GM10266 (cell line): Measurements from ENCODE around the gene WDR70.
"Not testable (repeated sequence)": the region's sequence is repeated elsewhere in the genome, so short reads cannot be mapped to it uniquely, and the experiment has no call there.

Experiments used
- DNase-seq: peaks from one replicate; pipeline ENCODE4 v3.0.0; 2012; ENCODE audit errors: extremely low spot score
- CTCF ChIP-seq: IDR thresholded peaks from 2 replicates; pipeline ENCODE4 v1.5.1; 2012; ENCODE audit warnings: mild to moderate bottlenecking, low read depth; ENCODE audit not compliant: control insufficient read depth, insufficient read depth; ENCODE audit errors: missing control alignments

Gene WDR70

DNA sequence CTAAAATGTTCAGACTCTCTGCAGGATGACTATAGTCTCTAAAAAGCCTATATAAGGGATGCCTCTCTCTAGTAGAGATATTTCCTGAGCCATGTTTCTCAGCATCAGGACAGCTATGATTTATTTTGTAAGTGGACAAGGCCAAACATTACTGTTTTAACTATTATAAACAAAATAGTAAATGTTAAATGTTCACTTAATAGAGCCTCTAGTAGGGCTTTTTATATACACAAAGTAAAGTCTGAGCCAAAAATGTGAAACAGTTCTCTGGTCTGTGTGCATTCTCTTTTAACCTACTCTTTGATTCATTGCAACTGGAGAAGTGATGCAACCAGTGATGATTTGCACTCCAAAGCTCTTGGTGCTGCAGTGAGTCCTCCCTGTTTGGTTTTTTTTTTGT is 240.2 kb downstream of the WDR70 start:
- DNase-seq = no peak
- TF ChIP-seq CTCF = no peak

DNA sequence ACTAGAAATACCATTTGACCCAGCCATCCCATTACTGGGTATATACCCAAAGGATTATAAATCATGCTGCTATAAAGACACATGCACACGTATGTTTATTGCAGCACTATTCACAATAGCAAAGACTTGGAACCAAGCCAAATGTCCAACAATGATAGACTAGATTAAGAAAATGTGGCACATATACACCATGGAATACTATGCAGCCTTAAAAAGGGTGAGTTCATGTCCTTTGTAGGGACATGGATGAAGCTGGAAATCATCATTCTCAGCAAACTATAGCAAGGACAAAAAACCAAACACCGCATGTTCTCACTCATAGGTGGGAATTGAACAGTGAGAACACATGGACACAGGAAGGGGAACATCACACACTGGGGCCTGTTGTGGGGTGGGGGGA is 243.2 kb downstream of the WDR70 start:
- not testable (repeated sequence) for DNase-seq

- no peak for TF ChIP-seq CTCF
- DNase-seq = no peak
Measured at GRCh38 chr5:37626266-37626665, 247.1 kb downstream of the WDR70 start.

DNA sequence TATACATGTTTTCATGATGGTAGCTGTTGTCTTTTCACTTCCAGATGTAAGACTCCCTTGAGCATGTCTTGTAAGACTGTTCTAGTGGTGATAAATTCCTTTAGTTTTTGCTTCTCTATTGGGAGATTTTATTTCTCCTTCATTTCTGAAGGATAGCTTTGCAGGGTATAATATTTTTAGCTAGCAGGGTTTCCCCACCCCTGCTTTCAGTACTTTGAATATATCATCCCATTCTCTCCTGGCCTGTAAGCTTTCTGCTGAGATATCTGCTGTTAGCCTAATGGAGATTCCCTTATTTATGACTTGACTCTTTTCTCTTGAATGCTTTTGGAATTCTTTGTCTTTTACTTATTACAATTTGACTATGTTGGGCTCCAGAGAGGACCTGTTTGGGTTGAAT is 249.8 kb downstream of the WDR70 start:
- DNase-seq = no peak
- TF ChIP-seq CTCF = no peak

DNA sequence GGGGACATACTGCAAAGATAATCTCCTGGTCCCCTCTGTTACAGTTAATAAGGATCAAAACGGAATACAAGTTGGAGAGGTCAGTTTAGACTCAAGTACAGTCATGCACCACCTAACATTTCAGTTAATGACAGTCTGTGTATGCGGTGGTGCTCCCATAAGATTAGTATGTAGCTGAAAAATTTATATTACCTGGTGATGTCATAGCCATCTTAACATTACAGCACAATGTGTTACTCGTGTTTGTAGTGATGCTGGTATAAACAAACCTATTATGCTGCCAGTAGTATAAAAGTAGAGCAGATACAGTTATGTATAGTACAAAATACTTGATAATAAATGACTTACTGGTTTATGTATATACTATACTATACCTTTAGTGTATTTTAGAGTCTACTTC is 252.8 kb downstream of the WDR70 start:
- DNase-seq = no peak
- no peak for TF ChIP-seq CTCF

DNA sequence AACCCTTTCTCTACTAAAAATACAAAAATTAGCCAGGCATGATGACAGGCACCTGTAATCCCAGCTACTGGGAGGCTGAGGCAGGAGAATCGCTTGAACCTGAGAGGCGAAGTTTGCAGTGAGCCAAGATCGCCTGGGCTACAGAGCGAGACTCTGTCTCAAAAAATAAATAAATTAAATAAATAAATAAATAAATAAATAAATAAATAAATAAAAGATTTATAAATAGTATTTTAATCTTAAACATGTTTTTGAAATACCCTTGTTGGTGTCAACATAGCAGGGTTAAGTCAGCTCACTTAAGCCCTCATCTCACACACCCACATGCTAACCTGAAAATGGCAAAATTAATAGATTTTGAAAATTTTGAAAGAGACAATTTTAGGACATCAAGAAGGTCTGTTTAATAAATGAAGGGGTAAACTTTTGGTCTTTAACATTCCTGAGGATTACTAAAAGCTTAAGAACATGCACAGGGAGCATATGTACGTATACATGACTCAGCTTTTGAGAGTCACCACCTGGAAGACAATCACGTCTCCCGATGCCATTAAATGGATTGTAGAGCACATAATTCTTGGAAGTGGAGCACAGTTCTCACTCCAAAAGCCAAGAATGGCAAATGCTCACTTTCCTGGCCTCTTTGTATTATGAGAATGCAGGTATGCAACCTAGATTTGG is 258.2 kb downstream of the WDR70 start:
- TF ChIP-seq CTCF = no peak
- no peak for DNase-seq

- no peak for TF ChIP-seq CTCF
- no peak for DNase-seq
Measured at GRCh38 chr5:37638897-37639296, 259.8 kb downstream of the WDR70 start.

GRCh38 chr5:37640088-37640487 is 261.0 kb downstream of the WDR70 start:
- no peak for TF ChIP-seq CTCF
- no peak for DNase-seq
